22Rv1 (cell line): ENCODE measurements around the gene REG3G.

Experiments used
- H3K27ac ChIP-seq: fragments of 450-650 bp; 2 replicates; pipeline ENCODE4 v1.5.1; 2017
- ZFX ChIP-seq: fragments of 450-650 bp; IDR thresholded peaks from 2 replicates; pipeline ENCODE4 v1.6.1; 2017; ENCODE audit warnings: antibody characterized with exemption, borderline replicate concordance
- TF ChIP-seq, protein P1 (sequence below): fragments of 450-650 bp; IDR thresholded peaks from 2 replicates; pipeline ENCODE4 v1.5.1; 2017; ENCODE audit warnings: mild to moderate bottlenecking

REG3G gene

DNA sequence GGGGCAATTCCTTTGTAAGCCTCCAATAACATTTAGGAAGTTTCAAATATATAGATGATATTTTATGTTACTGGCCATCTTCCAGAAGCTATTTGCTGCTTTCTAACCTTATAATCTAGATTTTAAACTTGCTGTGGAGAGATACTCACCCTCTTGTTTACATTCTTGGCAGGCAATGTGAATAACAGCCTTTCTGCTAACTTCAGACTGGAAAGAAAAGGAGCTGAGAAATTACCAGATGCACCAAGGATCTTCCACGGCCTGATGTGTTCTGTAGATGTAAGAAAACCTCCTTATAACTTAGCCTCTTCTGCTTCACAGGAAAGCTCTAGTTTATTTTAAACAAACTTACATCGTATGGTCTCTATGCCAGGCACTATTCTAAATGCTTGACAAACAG is 45.6 kb downstream of the REG3G start:
- no peak overlapping the region for H3K27ac ChIP-seq

More for the DNA sequence above, 45.6 kb downstream of the REG3G start:
- no peak for TF ChIP-seq ZFX
- TF ChIP-seq, protein P1, sequence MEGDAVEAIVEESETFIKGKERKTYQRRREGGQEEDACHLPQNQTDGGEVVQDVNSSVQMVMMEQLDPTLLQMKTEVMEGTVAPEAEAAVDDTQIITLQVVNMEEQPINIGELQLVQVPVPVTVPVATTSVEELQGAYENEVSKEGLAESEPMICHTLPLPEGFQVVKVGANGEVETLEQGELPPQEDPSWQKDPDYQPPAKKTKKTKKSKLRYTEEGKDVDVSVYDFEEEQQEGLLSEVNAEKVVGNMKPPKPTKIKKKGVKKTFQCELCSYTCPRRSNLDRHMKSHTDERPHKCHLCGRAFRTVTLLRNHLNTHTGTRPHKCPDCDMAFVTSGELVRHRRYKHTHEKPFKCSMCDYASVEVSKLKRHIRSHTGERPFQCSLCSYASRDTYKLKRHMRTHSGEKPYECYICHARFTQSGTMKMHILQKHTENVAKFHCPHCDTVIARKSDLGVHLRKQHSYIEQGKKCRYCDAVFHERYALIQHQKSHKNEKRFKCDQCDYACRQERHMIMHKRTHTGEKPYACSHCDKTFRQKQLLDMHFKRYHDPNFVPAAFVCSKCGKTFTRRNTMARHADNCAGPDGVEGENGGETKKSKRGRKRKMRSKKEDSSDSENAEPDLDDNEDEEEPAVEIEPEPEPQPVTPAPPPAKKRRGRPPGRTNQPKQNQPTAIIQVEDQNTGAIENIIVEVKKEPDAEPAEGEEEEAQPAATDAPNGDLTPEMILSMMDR = no peak
